Activated naive CD8-positive, alpha-beta T cell treated with anti-CD3 and anti-CD28 coated beads, Interleukin-2, amount 10 ng/mL, durations not matched to agents 7 days and 5 days (primary cell): ENCODE data around the gene RTRAF. TPM values are rescaled to one million over a fixed set of nuclear protein-coding genes. Genes with fewer than 3 reads are reported as not detected.

Source experiments
- ATAC-seq: fragments of 150-1000 bp; cut with Tn5 transposase; one replicate; pipeline ENCODE4 v1.10.0; 2021; ENCODE audit warnings: low read depth, moderate library complexity
- POLR2A ChIA-PET: fragments of 350-600 bp; sonication (Branson Sonifier 250); formaldehyde crosslinking; loops from one replicate; lab custom pipeline; 2021; ENCODE audit warnings: antibody characterized with exemption; lab: Charles Lee
- DNase-seq: peaks from one replicate; pipeline ENCODE4 v3.0.0; 2021
- H3K27ac Mint-ChIP-seq: one replicate; pipeline ENCODE4 v1.8.0; 2022; ENCODE audit warnings: mild to moderate bottlenecking, mixed read lengths
- H3K27me3 Mint-ChIP-seq: one replicate; pipeline ENCODE4 v1.8.0; 2022; ENCODE audit warnings: mild to moderate bottlenecking, moderate library complexity, mixed read lengths
- H3K36me3 Mint-ChIP-seq: one replicate; pipeline ENCODE4 v1.8.0; 2021; ENCODE audit warnings: mild to moderate bottlenecking, mixed read lengths
- H3K4me1 Mint-ChIP-seq: one replicate; pipeline ENCODE4 v1.8.0; 2021; ENCODE audit warnings: mixed read lengths
- H3K4me3 Mint-ChIP-seq: one replicate; pipeline ENCODE4 v1.8.0; 2022; ENCODE audit warnings: mild to moderate bottlenecking, moderate library complexity, mixed read lengths
- H3K9me3 Mint-ChIP-seq: one replicate; pipeline ENCODE4 v1.8.0; 2021; ENCODE audit warnings: mixed read lengths
- total RNA-seq, 2 experiments: library from RNA; stranded (reverse); gene quantifications; one replicate each; pipeline ENCODE4 v1.2.3, GENCODE V29; 2021

Gene RTRAF
- total RNA-seq, 2 experiments from 2014 or later, result 143 to 147 TPM

DNA sequence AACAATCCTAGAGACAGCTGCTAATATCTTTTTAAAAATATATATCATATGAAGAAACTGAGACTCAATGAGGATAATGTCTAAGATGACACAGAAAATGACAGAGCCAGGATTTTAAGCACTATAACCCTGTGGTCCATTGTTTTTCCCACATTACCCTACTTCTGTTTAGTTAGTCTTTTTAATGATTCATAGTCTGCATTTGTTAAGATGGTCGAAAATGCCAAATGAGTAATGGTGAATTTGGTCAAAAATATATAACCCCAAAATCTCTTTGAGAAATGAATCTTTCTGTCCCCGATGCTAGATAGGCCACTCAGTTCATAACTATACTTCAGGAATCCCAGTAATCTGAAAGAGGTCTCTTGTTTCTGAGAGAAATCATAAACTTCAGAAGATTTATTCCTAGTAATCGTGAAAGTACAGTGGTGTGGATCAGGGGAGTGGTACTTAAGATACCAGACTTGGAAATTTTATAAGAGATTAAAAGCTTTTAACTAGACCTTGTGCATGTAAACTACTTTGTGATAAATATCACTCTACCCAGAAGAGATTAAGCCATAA is 10.8 kb downstream of the RTRAF start:
- Mint-ChIP-seq H3K36me3 (peaks cover 18% of the 10 kb centered on the region), H3K9me3 (no peaks in the 10 kb centered on the region), H3K27me3 (no peaks in the 10 kb centered on the region), H3K4me1 (peaks cover 5% of the 10 kb centered on the region), H3K27ac (no peak overlapping the region), H3K4me3 (no peak overlapping the region)
- ATAC-seq (no peak), DNase-seq (no peak)
- POLR2A ChIA-PET, result no interaction called here

- H3K4me3 Mint-ChIP-seq, result no peak overlapping the region
- H3K36me3 Mint-ChIP-seq, result peaks cover 23% of the 10 kb centered on the region
- peaks cover 3% of the 10 kb centered on the region for H3K4me1 Mint-ChIP-seq
- H3K27me3 Mint-ChIP-seq, result no peaks in the 10 kb centered on the region
- DNase-seq (no peak), ATAC-seq (no peak)
- no peak overlapping the region for H3K27ac Mint-ChIP-seq
- no peaks in the 10 kb centered on the region for H3K9me3 Mint-ChIP-seq
- POLR2A ChIA-PET, result no interaction called here
Measured at GRCh38 chr14:52000696-52001095, 11.3 kb downstream of the RTRAF start.

GRCh38 chr14:52002542-52002941 is 13.2 kb downstream of the RTRAF start:
- no peaks in the 10 kb centered on the region for H3K4me1 Mint-ChIP-seq
- POLR2A ChIA-PET, result no interaction called here
- no peak overlapping the region for H3K4me3 Mint-ChIP-seq
- no peak for ATAC-seq
- peaks cover 25% of the 10 kb centered on the region for H3K36me3 Mint-ChIP-seq
- no peak overlapping the region for H3K27ac Mint-ChIP-seq
- H3K9me3 Mint-ChIP-seq, result no peaks in the 10 kb centered on the region
- DNase-seq, result no peak
- no peaks in the 10 kb centered on the region for H3K27me3 Mint-ChIP-seq

GRCh38 chr14:52003324-52003723 is 14.0 kb downstream of the RTRAF start:
- ATAC-seq (no peak), DNase-seq (no peak)
- Mint-ChIP-seq H3K9me3 (no peaks in the 10 kb centered on the region), H3K27ac (no peak overlapping the region), H3K36me3 (peaks cover 29% of the 10 kb centered on the region), H3K4me1 (no peaks in the 10 kb centered on the region), H3K4me3 (no peak overlapping the region), H3K27me3 (no peaks in the 10 kb centered on the region)
- POLR2A ChIA-PET, result no interaction called here

DNA sequence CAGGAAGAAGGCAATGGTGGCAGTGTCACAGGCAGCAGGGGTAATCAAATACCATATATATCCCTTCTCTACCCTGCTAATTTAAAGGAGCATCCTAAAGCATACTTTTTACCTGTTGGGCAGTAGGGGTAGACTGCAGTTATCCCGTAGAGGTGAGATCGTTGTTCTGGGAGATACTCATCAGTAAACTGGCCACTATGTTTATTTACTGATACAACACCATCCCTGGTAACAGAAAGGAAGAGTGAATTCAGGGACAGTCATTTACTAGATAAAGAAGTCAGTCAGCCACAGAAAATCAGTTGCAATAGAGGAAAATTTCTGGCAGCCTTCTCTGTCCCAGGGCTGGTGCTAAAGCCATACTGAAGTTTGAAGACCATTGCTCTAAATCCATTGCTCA is 16.3 kb downstream of the RTRAF start:
- ATAC-seq (no peak), DNase-seq (no peak)
- POLR2A ChIA-PET, result interaction anchor here (0.6 kb wide), 1 partner anchor 125 kb away, joined by 3 read pairs; no protein-coding TSS in a partner anchor
- H3K36me3 Mint-ChIP-seq, result peaks cover 36% of the 10 kb centered on the region
- no peak overlapping the region for H3K27ac Mint-ChIP-seq
- H3K9me3 Mint-ChIP-seq, result no peaks in the 10 kb centered on the region
- H3K4me1 Mint-ChIP-seq, result no peaks in the 10 kb centered on the region
- no peaks in the 10 kb centered on the region for H3K27me3 Mint-ChIP-seq
- H3K4me3 Mint-ChIP-seq, result no peak overlapping the region

GRCh38 chr14:52006361-52006760 is 17.0 kb downstream of the RTRAF start:
- Mint-ChIP-seq H3K36me3 (peaks cover 42% of the 10 kb centered on the region), H3K27ac (no peak overlapping the region), H3K27me3 (no peaks in the 10 kb centered on the region), H3K9me3 (no peaks in the 10 kb centered on the region), H3K4me3 (no peak overlapping the region), H3K4me1 (no peaks in the 10 kb centered on the region)
- ATAC-seq (no peak), DNase-seq (no peak)
- POLR2A ChIA-PET, result no interaction called here

- peaks cover 46% of the 10 kb centered on the region for H3K36me3 Mint-ChIP-seq
- no peak for DNase-seq
- H3K4me3 Mint-ChIP-seq, result no peak overlapping the region
- H3K9me3 Mint-ChIP-seq, result no peaks in the 10 kb centered on the region
- no peaks in the 10 kb centered on the region for H3K27me3 Mint-ChIP-seq
- no peaks in the 10 kb centered on the region for H3K4me1 Mint-ChIP-seq
- H3K27ac Mint-ChIP-seq, result no peak overlapping the region
- POLR2A ChIA-PET, result no interaction called here
- no peak for ATAC-seq
Measured at GRCh38 chr14:52007211-52007610, 17.9 kb downstream of the RTRAF start.

- Mint-ChIP-seq H3K27me3 (no peaks in the 10 kb centered on the region), H3K36me3 (peaks cover 45% of the 10 kb centered on the region), H3K9me3 (no peaks in the 10 kb centered on the region), H3K27ac (no peak overlapping the region), H3K4me1 (no peaks in the 10 kb centered on the region), H3K4me3 (no peak overlapping the region)
- DNase-seq (no peak), ATAC-seq (no peak)
- POLR2A ChIA-PET, result no interaction called here
Measured at GRCh38 chr14:52007637-52008036, 18.3 kb downstream of the RTRAF start.

DNA sequence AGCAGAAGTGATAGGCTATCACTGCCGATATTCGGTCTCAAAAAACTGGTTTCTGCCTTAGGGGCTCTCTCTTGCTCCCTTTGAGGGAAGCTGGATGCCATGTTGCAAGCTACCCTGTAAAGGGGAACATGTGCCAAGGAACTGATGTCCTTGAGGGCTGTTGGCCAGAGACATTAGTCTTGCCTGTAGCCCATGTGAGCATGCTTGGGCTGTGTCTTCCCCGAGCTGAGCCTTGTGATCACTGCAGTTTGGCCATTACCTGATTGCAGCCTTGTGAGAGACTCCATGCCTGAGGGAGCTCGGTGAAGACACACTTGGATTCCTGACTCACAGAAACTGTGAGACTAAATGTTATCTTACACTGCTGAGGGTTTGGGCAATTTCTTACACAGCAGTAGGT is 18.8 kb downstream of the RTRAF start:
- Mint-ChIP-seq H3K27me3 (no peaks in the 10 kb centered on the region), H3K27ac (no peak overlapping the region), H3K36me3 (peaks cover 44% of the 10 kb centered on the region), H3K4me1 (no peaks in the 10 kb centered on the region), H3K9me3 (no peaks in the 10 kb centered on the region), H3K4me3 (no peak overlapping the region)
- DNase-seq (no peak), ATAC-seq (no peak)
- POLR2A ChIA-PET, result no interaction called here

GRCh38 chr14:52010173-52010693 is 20.9 kb downstream of the RTRAF start:
- no peak for DNase-seq
- no peak overlapping the region for H3K27ac Mint-ChIP-seq
- H3K4me1 Mint-ChIP-seq, result no peaks in the 10 kb centered on the region
- peaks cover 40% of the 10 kb centered on the region for H3K36me3 Mint-ChIP-seq
- H3K9me3 Mint-ChIP-seq, result no peaks in the 10 kb centered on the region
- no peaks in the 10 kb centered on the region for H3K27me3 Mint-ChIP-seq
- H3K4me3 Mint-ChIP-seq, result no peak overlapping the region
- no peak for ATAC-seq
- POLR2A ChIA-PET, result interaction anchor here (0.8 kb wide), 1 partner anchor 166 kb away, joined by 4 read pairs; no protein-coding TSS in a partner anchor

DNA sequence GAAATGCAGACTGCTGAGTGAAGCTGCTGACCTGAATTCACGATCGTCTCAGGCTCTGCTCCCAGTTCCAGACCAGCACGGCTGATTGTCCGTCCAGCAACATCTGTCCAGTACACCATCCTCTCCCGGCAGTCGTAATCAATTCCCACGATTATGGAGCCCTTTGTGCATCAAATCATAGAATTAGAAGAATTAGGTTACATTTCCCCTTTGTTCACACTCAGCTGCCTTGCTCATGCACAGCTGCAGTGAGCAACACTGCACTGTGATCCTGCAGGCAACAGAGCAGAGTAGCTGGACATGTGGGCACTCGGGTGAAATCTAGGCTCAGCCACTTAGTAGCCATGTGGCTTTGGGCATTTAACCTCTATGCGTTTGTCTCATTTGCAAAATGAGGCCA is 22.2 kb downstream of the RTRAF start:
- no peak for DNase-seq
- H3K27me3 Mint-ChIP-seq, result peaks cover 3% of the 10 kb centered on the region
- H3K36me3 Mint-ChIP-seq, result peaks cover 30% of the 10 kb centered on the region
- no peak for ATAC-seq
- no peak overlapping the region for H3K4me3 Mint-ChIP-seq
- H3K4me1 Mint-ChIP-seq, result no peaks in the 10 kb centered on the region
- POLR2A ChIA-PET, result no interaction called here
- no peak overlapping the region for H3K27ac Mint-ChIP-seq
- no peaks in the 10 kb centered on the region for H3K9me3 Mint-ChIP-seq

DNA sequence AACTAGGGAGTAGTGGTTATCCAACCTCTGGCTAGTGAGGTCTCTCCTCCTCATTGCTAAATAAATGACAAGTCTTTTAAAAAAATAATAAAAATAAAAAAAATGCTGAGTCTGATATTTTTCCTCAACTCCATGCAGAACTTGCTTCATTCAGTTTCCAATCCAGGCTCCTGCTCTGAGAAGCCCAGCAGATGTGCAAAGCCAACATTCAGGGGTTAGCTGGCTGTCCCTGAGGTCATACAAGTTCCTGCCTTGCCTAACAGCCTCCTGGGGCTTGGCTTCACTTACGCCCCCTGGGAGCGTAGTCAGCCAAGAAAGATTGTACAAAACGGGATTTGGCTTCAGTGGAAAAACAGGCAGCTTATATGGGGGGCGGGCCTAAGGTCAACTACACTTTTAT is 23.3 kb downstream of the RTRAF start:
- ATAC-seq (no peak), DNase-seq (no peak)
- H3K27ac Mint-ChIP-seq, result no peak overlapping the region
- H3K4me1 Mint-ChIP-seq, result no peaks in the 10 kb centered on the region
- H3K27me3 Mint-ChIP-seq, result peaks cover 5% of the 10 kb centered on the region
- no peaks in the 10 kb centered on the region for H3K9me3 Mint-ChIP-seq
- POLR2A ChIA-PET, result no interaction called here
- peaks cover 26% of the 10 kb centered on the region for H3K36me3 Mint-ChIP-seq
- H3K4me3 Mint-ChIP-seq, result no peak overlapping the region

DNA sequence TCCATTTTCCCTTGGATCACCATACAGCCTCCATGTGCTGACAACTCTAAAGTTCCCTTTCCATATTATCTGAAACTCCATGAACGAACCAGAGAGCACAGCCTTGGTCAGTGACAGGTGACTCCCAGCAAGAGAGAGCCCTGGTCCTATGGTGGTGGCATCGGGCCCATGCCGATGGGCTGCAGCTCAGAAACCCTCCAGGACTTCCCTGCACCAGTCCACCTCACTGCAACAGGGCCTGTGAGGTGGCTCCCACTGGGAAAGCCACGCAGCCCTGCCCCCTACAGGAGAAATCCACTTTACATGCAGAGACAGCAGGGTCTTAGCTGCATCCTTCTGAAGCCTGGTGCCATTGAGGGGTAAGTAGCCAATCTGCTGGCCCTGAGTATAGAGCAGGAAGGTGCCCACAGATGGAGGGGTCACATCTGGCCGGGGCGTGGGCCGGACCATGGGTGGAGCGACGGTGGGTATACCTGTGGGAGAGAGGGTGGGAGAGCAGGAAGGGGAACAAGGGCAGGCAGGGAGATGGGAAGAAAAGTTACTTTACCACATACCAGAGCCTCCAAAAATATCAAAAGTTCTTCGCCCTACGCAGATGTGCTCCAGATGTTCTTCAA is 24.7 kb downstream of the RTRAF start:
- peaks cover 17% of the 10 kb centered on the region for H3K36me3 Mint-ChIP-seq
- H3K4me1 Mint-ChIP-seq, result no peaks in the 10 kb centered on the region
- POLR2A ChIA-PET, result no interaction called here
- ATAC-seq, result no peak
- H3K9me3 Mint-ChIP-seq, result no peaks in the 10 kb centered on the region
- H3K4me3 Mint-ChIP-seq, result no peak overlapping the region
- DNase-seq, result no peak
- H3K27me3 Mint-ChIP-seq, result peaks cover 5% of the 10 kb centered on the region
- H3K27ac Mint-ChIP-seq, result no peak overlapping the region

- ATAC-seq (no peak), DNase-seq (no peak)
- Mint-ChIP-seq H3K36me3 (peaks cover 15% of the 10 kb centered on the region), H3K4me1 (peaks cover 1% of the 10 kb centered on the region), H3K27me3 (peaks cover 5% of the 10 kb centered on the region), H3K4me3 (no peak overlapping the region), H3K27ac (no peak overlapping the region), H3K9me3 (no peaks in the 10 kb centered on the region)
- POLR2A ChIA-PET, result no interaction called here
Measured at GRCh38 chr14:52014601-52015267, 25.4 kb downstream of the RTRAF start.
